ENCODE results near the gene CATSPERE. TPM values are rescaled to one million over a fixed set of nuclear protein-coding genes. Genes with fewer than 3 reads are reported as not detected.
"Not testable (repeated sequence)": the region's sequence is repeated elsewhere in the genome, so short reads cannot be mapped to it uniquely, and the experiment has no call there.

The CATSPERE gene
- total RNA-seq, 1 donor from 2014 or later, result 1.8 TPM

DNA sequence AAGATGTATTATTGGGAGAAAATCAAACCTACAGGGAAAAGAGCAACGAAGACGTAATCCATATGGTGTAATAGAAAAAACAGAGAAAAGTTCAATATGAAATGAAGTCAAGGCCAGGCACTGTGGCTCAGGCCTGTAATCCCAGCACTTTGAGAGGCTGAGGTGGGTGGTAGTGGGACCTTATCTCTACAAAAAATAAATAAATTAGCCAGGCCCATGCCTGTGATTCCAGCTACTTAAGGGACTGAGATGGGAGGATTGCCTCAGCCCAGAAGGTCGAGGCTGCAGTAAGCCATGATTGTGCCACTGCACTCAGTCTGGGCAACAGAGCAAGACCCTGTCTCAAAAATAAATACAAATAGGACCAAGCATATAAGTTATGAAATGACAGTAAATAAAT is 203.3 kb downstream of the CATSPERE start:
- Mint-ChIP-seq H3K4me1 (ENCODE audit: low read depth) (peaks cover 26% of the 10 kb centered on the region), H3K9me3 (ENCODE audit: low read depth) (peaks cover 7% of the 10 kb centered on the region), H3K27ac (no peak overlapping the region), H3K27me3 (no peaks in the 10 kb centered on the region), H3K4me3 (ENCODE audit: low read depth) (no peak overlapping the region), H3K36me3 (ENCODE audit: insufficient read depth) (peaks cover 21% of the 10 kb centered on the region)
- DNase-seq (ENCODE audit: low spot score, unreplicated experiment), result no peak
- TF ChIP-seq, protein P1, sequence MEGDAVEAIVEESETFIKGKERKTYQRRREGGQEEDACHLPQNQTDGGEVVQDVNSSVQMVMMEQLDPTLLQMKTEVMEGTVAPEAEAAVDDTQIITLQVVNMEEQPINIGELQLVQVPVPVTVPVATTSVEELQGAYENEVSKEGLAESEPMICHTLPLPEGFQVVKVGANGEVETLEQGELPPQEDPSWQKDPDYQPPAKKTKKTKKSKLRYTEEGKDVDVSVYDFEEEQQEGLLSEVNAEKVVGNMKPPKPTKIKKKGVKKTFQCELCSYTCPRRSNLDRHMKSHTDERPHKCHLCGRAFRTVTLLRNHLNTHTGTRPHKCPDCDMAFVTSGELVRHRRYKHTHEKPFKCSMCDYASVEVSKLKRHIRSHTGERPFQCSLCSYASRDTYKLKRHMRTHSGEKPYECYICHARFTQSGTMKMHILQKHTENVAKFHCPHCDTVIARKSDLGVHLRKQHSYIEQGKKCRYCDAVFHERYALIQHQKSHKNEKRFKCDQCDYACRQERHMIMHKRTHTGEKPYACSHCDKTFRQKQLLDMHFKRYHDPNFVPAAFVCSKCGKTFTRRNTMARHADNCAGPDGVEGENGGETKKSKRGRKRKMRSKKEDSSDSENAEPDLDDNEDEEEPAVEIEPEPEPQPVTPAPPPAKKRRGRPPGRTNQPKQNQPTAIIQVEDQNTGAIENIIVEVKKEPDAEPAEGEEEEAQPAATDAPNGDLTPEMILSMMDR (IDR thresholded peaks at IDR 0.05; ENCODE audit: unreplicated experiment), result no peak

DNA sequence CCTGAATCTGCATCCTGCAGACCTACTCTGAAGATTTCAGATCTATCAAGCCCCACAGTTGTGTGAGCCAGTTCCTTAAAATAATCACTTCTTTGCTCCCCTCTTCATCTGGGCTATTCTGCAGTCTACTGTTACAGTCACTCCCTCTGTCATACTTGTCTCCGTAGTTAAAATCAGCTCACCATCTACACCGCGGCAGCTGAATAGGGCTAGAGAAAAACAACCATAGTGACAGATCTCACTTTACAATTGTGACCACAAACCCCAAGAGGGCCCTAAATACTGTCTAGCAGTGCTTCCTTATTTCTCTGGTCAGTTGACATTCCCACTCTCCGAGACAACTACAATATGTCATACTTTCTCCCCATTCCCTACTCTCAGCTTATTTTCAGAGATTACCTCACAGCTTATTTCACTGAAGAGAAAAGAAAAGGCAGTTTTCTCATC is 204.7 kb downstream of the CATSPERE start:
- DNase-seq (ENCODE audit: low spot score, unreplicated experiment), result no peak
- Mint-ChIP-seq H3K4me3 (ENCODE audit: low read depth) (no peak overlapping the region), H3K27me3 (no peaks in the 10 kb centered on the region), H3K27ac (no peak overlapping the region), H3K36me3 (ENCODE audit: insufficient read depth) (peaks cover 13% of the 10 kb centered on the region), H3K9me3 (ENCODE audit: low read depth) (peaks cover 7% of the 10 kb centered on the region), H3K4me1 (ENCODE audit: low read depth) (peaks cover 26% of the 10 kb centered on the region)
- TF ChIP-seq, protein P1 (IDR thresholded peaks at IDR 0.05; ENCODE audit: unreplicated experiment), result no peak

DNA sequence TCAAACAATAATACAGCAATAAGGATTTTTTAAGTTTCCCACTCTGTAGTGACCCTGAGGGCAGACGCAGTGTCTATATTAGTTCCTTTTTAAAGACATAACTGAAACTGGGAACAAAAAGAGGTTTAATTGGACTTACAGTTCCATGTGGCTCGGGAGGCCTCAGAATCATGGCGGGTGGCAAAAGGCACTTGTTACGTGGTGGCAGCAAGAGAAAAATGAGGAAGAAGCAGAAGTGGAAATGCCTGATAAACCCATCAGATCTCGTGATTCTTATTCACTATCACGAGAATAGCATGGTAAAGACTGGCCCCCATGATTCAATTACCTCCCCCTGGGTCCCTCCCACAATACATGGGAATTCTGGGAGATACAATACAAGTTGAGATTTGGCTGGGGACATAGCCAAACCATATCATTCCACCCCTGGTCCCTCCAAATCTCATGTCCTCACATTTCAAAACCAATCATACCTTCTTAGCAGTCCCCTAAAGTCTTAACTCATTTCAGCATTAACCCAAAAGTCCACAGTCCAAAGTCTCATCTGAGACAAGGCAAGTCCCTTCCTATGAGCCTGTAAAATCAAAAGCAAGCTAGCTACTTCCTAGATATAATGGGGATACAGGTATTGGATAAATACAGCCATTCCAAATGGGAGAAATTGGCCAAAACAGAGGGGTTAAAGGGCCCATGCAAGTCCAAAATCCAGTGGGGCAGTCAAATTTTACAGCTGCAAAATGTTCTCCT is 205.8 kb downstream of the CATSPERE start:
- Mint-ChIP-seq H3K4me1 (ENCODE audit: low read depth) (peaks cover 26% of the 10 kb centered on the region), H3K36me3 (ENCODE audit: insufficient read depth) (peaks cover 19% of the 10 kb centered on the region)
- not testable (repeated sequence) for H3K27me3 Mint-ChIP-seq; H3K9me3 Mint-ChIP-seq (ENCODE audit: low read depth); DNase-seq (ENCODE audit: low spot score, unreplicated experiment); H3K27ac Mint-ChIP-seq; H3K4me3 Mint-ChIP-seq (ENCODE audit: low read depth)

DNA sequence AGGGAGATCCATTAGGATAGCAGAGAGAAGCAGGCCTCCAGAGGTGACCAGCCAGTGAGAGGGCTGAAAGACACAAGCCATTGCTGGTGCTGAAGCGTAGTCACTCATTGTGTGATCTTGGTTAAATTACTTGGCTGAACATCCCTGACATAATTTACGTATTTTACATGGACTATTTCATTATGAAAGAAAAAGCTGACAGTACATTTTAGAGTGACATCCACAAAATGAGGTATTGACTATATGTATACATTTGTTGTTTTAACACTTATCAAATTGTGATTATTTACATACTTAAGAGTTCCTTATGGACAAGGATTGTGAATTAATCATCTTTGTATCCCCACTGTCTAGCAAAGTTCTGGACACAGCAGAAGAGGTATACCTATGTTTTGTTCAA is 206.7 kb downstream of the CATSPERE start:
- Mint-ChIP-seq H3K27ac (no peak overlapping the region), H3K27me3 (no peaks in the 10 kb centered on the region), H3K9me3 (ENCODE audit: low read depth) (peaks cover 5% of the 10 kb centered on the region), H3K36me3 (ENCODE audit: insufficient read depth) (peaks cover 16% of the 10 kb centered on the region), H3K4me1 (ENCODE audit: low read depth) (peaks cover 19% of the 10 kb centered on the region), H3K4me3 (ENCODE audit: low read depth) (no peak overlapping the region)
- no peak for DNase-seq (ENCODE audit: low spot score, unreplicated experiment)
- TF ChIP-seq, protein P1 (IDR thresholded peaks at IDR 0.05; ENCODE audit: unreplicated experiment), result no peak

DNA sequence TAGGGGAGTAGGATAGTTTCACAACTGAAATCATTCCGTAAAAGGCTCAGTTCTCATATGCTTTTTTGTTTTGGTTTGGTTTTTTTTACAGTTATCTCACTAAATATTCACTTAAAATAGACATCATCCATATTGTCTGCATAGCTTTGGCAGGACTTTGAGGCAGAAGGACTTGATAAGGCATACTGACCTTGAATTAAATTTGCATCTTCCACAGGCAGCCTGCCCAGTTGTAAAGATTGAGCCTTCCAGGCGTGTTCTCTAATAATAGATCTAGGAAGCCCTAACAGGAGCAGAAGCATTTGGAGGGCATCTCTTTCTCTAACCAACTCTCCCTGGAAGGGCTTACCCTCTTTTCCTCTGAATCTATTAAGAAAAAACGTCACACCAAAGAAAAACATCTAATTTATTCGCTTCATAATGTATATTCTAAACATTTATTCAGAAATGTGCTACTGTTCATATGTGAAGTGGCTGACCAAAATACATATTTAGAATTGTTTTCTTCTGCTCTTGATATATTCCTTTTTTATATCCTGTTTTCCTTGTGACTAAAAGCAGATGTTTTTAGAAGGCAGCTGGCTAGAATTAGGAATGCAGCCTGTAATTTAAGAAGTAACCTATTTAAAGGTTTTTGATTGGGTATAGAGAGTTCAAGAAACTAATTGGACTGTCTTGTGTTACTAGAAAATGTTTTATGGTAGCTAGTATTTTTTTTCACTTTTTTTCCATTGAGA is 212.0 kb downstream of the CATSPERE start:
- no peaks in the 10 kb centered on the region for H3K27me3 Mint-ChIP-seq
- H3K36me3 Mint-ChIP-seq (ENCODE audit: insufficient read depth), result peaks cover 18% of the 10 kb centered on the region
- no peak for DNase-seq (ENCODE audit: low spot score, unreplicated experiment)
- H3K4me1 Mint-ChIP-seq (ENCODE audit: low read depth), result peaks cover 3% of the 10 kb centered on the region
- TF ChIP-seq, protein P1 (IDR thresholded peaks at IDR 0.05; ENCODE audit: unreplicated experiment), result no peak
- no peak overlapping the region for H3K27ac Mint-ChIP-seq
- H3K4me3 Mint-ChIP-seq (ENCODE audit: low read depth), result no peak overlapping the region
- peaks cover 3% of the 10 kb centered on the region for H3K9me3 Mint-ChIP-seq (ENCODE audit: low read depth)

Data from progenitor cell of endocrine pancreas (in vitro differentiated cells).